Measurements from ENCODE around the gene MGAT2.
"Not testable (repeated sequence)": the region's sequence is repeated elsewhere in the genome, so short reads cannot be mapped to it uniquely, and the experiment has no call there.

The MGAT2 gene

GRCh38 chr14:49641697-49642129 is 21.1 kb downstream of the MGAT2 start:
- Histone ChIP-seq H3K4me2 (peak overlapping the region; percentile 60), H3K27me3 (ENCODE audit: insufficient read depth, low read depth) (no peaks in the 10 kb centered on the region), H2AFZ (ENCODE audit: low read depth) (no peak overlapping the region), H3K4me3 (IDR thresholded peaks at IDR 0.05; ENCODE audit: insufficient read depth, low read depth, low read length) (no peak overlapping the region), H3K9ac (peak overlapping the region; percentile 6; the same call in 1 of the 2 replicates), H3K27ac (peak overlapping the region; percentile 38; the same call in 1 of the 2 replicates), H3K4me1 (ENCODE audit: low read depth, poor library complexity, severe bottlenecking) (peaks cover 35% of the 10 kb centered on the region), H3K79me2 (ENCODE audit: insufficient read depth, low read depth) (peaks cover 43% of the 10 kb centered on the region), H4K20me1 (ENCODE audit: insufficient read depth) (no peaks in the 10 kb centered on the region), H3K36me3 (ENCODE audit: insufficient read depth) (no peaks in the 10 kb centered on the region)
- TF ChIP-seq CTCF (conservative IDR thresholded peaks at IDR 0.05; ENCODE audit: low read depth, low read length) = no peak

GRCh38 chr14:49642163-49642562 is 21.6 kb downstream of the MGAT2 start:
- Histone ChIP-seq H3K9ac (peak overlapping the region; percentile 6; the same call in 1 of the 2 replicates), H3K4me3 (IDR thresholded peaks at IDR 0.05; ENCODE audit: insufficient read depth, low read depth, low read length) (no peak overlapping the region), H3K79me2 (ENCODE audit: insufficient read depth, low read depth) (peaks cover 39% of the 10 kb centered on the region), H3K36me3 (ENCODE audit: insufficient read depth) (no peaks in the 10 kb centered on the region), H3K27me3 (ENCODE audit: insufficient read depth, low read depth) (no peaks in the 10 kb centered on the region), H4K20me1 (ENCODE audit: insufficient read depth) (no peaks in the 10 kb centered on the region), H3K4me2 (peak overlapping the region; percentile 60), H3K4me1 (ENCODE audit: low read depth, poor library complexity, severe bottlenecking) (peaks cover 30% of the 10 kb centered on the region), H2AFZ (ENCODE audit: low read depth) (no peak overlapping the region), H3K27ac (peak overlapping the region; percentile 38; the same call in 1 of the 2 replicates)
- TF ChIP-seq CTCF (conservative IDR thresholded peaks at IDR 0.05; ENCODE audit: low read depth, low read length) = no peak

- Histone ChIP-seq H3K27me3 (ENCODE audit: insufficient read depth, low read depth) (no peaks in the 10 kb centered on the region), H4K20me1 (ENCODE audit: insufficient read depth) (no peaks in the 10 kb centered on the region), H3K4me2 (no peak overlapping the region), H3K9ac (no peak overlapping the region), H3K36me3 (ENCODE audit: insufficient read depth) (no peaks in the 10 kb centered on the region), H2AFZ (ENCODE audit: low read depth) (no peak overlapping the region), H3K79me2 (ENCODE audit: insufficient read depth, low read depth) (no peaks in the 10 kb centered on the region), H3K4me3 (IDR thresholded peaks at IDR 0.05; ENCODE audit: insufficient read depth, low read depth, low read length) (no peak overlapping the region), H3K4me1 (ENCODE audit: low read depth, poor library complexity, severe bottlenecking) (no peaks in the 10 kb centered on the region), H3K27ac (no peak overlapping the region)
- no peak for TF ChIP-seq CTCF (conservative IDR thresholded peaks at IDR 0.05; ENCODE audit: low read depth, low read length)
Measured at GRCh38 chr14:49653508-49653907, 32.9 kb downstream of the MGAT2 start.

- Histone ChIP-seq H3K27me3 (ENCODE audit: insufficient read depth, low read depth) (no peaks in the 10 kb centered on the region), H3K9ac (no peak overlapping the region), H3K4me3 (IDR thresholded peaks at IDR 0.05; ENCODE audit: insufficient read depth, low read depth, low read length) (no peak overlapping the region), H3K4me1 (ENCODE audit: low read depth, poor library complexity, severe bottlenecking) (no peaks in the 10 kb centered on the region), H3K4me2 (no peak overlapping the region), H3K79me2 (ENCODE audit: insufficient read depth, low read depth) (no peaks in the 10 kb centered on the region), H3K36me3 (ENCODE audit: insufficient read depth) (no peaks in the 10 kb centered on the region), H2AFZ (ENCODE audit: low read depth) (no peak overlapping the region), H3K27ac (no peak overlapping the region), H4K20me1 (ENCODE audit: insufficient read depth) (no peaks in the 10 kb centered on the region)
- no peak for TF ChIP-seq CTCF (conservative IDR thresholded peaks at IDR 0.05; ENCODE audit: low read depth, low read length)
Measured at GRCh38 chr14:49654511-49654910, 33.9 kb downstream of the MGAT2 start.

GRCh38 chr14:49657500-49657899 is 36.9 kb downstream of the MGAT2 start:
- H2AFZ ChIP-seq (ENCODE audit: low read depth); H3K79me2 ChIP-seq (ENCODE audit: insufficient read depth, low read depth); H3K27ac ChIP-seq; H3K4me1 ChIP-seq (ENCODE audit: low read depth, poor library complexity, severe bottlenecking); H4K20me1 ChIP-seq (ENCODE audit: insufficient read depth); H3K4me2 ChIP-seq; H3K4me3 ChIP-seq (IDR thresholded peaks at IDR 0.05; ENCODE audit: insufficient read depth, low read depth, low read length); H3K36me3 ChIP-seq (ENCODE audit: insufficient read depth); H3K27me3 ChIP-seq (ENCODE audit: insufficient read depth, low read depth); H3K9ac ChIP-seq: not testable (repeated sequence)
